ENCODE measurements around the gene RPS10. TPM values are rescaled to one million over a fixed set of nuclear protein-coding genes. Genes with fewer than 3 reads are reported as not detected.

The RPS10 gene
- total RNA-seq, 1 donor from 2014 or later = 1,026 TPM

GRCh38 chr6:34390531-34391472, 35.1 kb downstream of the RPS10 start:
- TF ChIP-seq CTCF (IDR thresholded peaks at IDR 0.05) = no peak
- H3K36me3 Mint-ChIP-seq (ENCODE audit: unreplicated experiment) = peaks cover 2% of the 10 kb centered on the region
- no peaks in the 10 kb centered on the region for H3K27me3 Mint-ChIP-seq (ENCODE audit: unreplicated experiment)
- no peak overlapping the region for H3K27ac Mint-ChIP-seq (ENCODE audit: unreplicated experiment)
- H3K4me1 Mint-ChIP-seq (ENCODE audit: unreplicated experiment) = peaks cover 37% of the 10 kb centered on the region
- H3K4me3 Mint-ChIP-seq (ENCODE audit: unreplicated experiment) = no peak overlapping the region
- no peaks in the 10 kb centered on the region for H3K9me3 Mint-ChIP-seq (ENCODE audit: unreplicated experiment)
- no peak for DNase-seq (ENCODE audit: extremely low spot score, unreplicated experiment)

DNA sequence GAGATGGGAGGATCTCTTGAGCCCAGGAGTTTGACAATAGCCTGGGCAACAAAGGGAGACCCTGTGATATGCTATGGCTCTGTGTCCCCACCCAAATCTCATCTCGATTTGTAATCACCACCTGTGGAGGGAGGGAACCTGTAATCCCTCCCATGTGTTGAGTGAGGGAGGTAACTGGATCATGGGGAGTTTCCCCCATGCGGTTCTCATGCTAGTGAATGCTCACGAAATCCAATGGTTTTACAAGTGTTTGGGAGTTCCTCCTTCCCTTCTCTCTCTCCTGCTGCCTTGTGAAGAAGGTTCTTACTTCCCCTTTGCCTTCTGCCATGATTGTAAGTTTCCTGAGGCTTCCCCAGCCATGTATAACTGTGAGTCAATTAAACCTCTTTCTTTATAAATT, 36.8 kb downstream of the RPS10 start:
- peaks cover 2% of the 10 kb centered on the region for H3K36me3 Mint-ChIP-seq (ENCODE audit: unreplicated experiment)
- no peaks in the 10 kb centered on the region for H3K9me3 Mint-ChIP-seq (ENCODE audit: unreplicated experiment)
- no peak for DNase-seq (ENCODE audit: extremely low spot score, unreplicated experiment)
- no peaks in the 10 kb centered on the region for H3K27me3 Mint-ChIP-seq (ENCODE audit: unreplicated experiment)
- H3K27ac Mint-ChIP-seq (ENCODE audit: unreplicated experiment) = peak overlapping the region; percentile 54
- no peak for TF ChIP-seq CTCF (IDR thresholded peaks at IDR 0.05)
- H3K4me1 Mint-ChIP-seq (ENCODE audit: unreplicated experiment) = peaks cover 51% of the 10 kb centered on the region
- H3K4me3 Mint-ChIP-seq (ENCODE audit: unreplicated experiment) = no peak overlapping the region

- H3K27ac Mint-ChIP-seq (ENCODE audit: unreplicated experiment) = no peak overlapping the region
- no peaks in the 10 kb centered on the region for H3K27me3 Mint-ChIP-seq (ENCODE audit: unreplicated experiment)
- H3K4me3 Mint-ChIP-seq (ENCODE audit: unreplicated experiment) = no peak overlapping the region
- no peak for DNase-seq (ENCODE audit: extremely low spot score, unreplicated experiment)
- no peaks in the 10 kb centered on the region for H3K9me3 Mint-ChIP-seq (ENCODE audit: unreplicated experiment)
- H3K4me1 Mint-ChIP-seq (ENCODE audit: unreplicated experiment) = peaks cover 51% of the 10 kb centered on the region
- no peak for TF ChIP-seq CTCF (IDR thresholded peaks at IDR 0.05)
- peaks cover 2% of the 10 kb centered on the region for H3K36me3 Mint-ChIP-seq (ENCODE audit: unreplicated experiment)
Observed at GRCh38 chr6:34388421-34388820, 37.4 kb downstream of the RPS10 start.

DNA sequence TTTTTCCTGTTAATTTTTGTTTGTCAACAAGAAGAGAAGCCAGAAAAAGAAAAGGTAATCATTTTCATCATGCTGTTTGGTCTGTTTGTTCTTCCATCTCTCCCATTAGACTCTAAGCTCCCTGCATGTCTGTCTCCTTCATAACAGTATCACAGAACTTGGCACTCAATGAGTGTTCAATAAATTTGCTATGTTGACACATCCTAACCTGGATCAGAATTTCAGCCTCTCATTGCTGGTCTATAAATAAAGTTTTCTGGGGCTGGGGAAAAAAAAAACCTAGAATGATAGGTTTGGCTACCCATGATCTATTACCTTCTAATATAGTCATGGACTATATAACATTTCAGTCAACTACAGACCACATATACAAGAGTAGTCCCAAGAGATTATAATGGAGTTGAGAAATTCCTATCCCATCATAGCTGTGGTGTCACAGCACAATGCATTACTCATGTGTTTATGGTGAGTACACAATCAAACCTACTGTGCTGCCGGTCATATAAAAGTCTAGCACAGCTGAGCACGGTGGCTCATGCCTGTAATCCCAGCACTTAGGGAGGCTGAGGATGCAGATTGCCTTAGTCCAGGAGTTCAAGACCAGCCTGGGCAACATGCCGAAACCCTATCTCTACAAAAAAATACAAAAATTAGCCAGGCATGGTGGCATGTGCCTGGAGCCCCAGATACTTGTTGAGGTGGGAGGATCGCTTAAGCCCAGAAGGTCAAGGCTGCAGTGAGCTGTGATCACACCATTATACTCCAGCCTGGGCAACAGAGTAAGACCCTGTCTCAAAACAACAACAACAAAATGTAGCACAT, 39.3 kb downstream of the RPS10 start:
- no peak for TF ChIP-seq CTCF (IDR thresholded peaks at IDR 0.05)
- H3K27ac Mint-ChIP-seq (ENCODE audit: unreplicated experiment) = no peak overlapping the region
- DNase-seq (ENCODE audit: extremely low spot score, unreplicated experiment) = no peak
- H3K36me3 Mint-ChIP-seq (ENCODE audit: unreplicated experiment) = peaks cover 2% of the 10 kb centered on the region
- no peaks in the 10 kb centered on the region for H3K9me3 Mint-ChIP-seq (ENCODE audit: unreplicated experiment)
- H3K4me3 Mint-ChIP-seq (ENCODE audit: unreplicated experiment) = no peak overlapping the region
- H3K4me1 Mint-ChIP-seq (ENCODE audit: unreplicated experiment) = peaks cover 48% of the 10 kb centered on the region
- H3K27me3 Mint-ChIP-seq (ENCODE audit: unreplicated experiment) = no peaks in the 10 kb centered on the region

GRCh38 chr6:34385793-34386195, 40.1 kb downstream of the RPS10 start:
- Mint-ChIP-seq H3K9me3 (ENCODE audit: unreplicated experiment) (no peaks in the 10 kb centered on the region), H3K27me3 (ENCODE audit: unreplicated experiment) (no peaks in the 10 kb centered on the region), H3K36me3 (ENCODE audit: unreplicated experiment) (peaks cover 2% of the 10 kb centered on the region), H3K27ac (ENCODE audit: unreplicated experiment) (no peak overlapping the region), H3K4me3 (ENCODE audit: unreplicated experiment) (no peak overlapping the region), H3K4me1 (ENCODE audit: unreplicated experiment) (peaks cover 52% of the 10 kb centered on the region)
- no peak for TF ChIP-seq CTCF (IDR thresholded peaks at IDR 0.05)
- DNase-seq (ENCODE audit: extremely low spot score, unreplicated experiment) = no peak

Data from osteocyte (in vitro differentiated cells).